ENCODE data around the gene NRCAM.

NRCAM gene

GRCh38 chr7:108193594-108194498 is 262.4 kb downstream of the NRCAM start:
- no peak for DNase-seq

GRCh38 chr7:108190891-108191290 is 265.3 kb downstream of the NRCAM start:
- no peak for DNase-seq

GRCh38 chr7:108189733-108190388 is 266.4 kb downstream of the NRCAM start:
- DNase-seq: no peak

- DNase-seq: no peak
Measured at GRCh38 chr7:108188724-108189123, 267.5 kb downstream of the NRCAM start.

GRCh38 chr7:108181073-108181985 is 274.9 kb downstream of the NRCAM start:
- DNase-seq: peak; percentile 72

- DNase-seq: peak; percentile 98
Measured at GRCh38 chr7:108178398-108178797, 277.8 kb downstream of the NRCAM start.

- no peak for DNase-seq
Measured at GRCh38 chr7:108171164-108171563, 285.1 kb downstream of the NRCAM start.

- DNase-seq: no peak
Measured at GRCh38 chr7:108170251-108170650, 286.0 kb downstream of the NRCAM start.

GRCh38 chr7:108167460-108167859 is 288.8 kb downstream of the NRCAM start:
- no peak for DNase-seq

GRCh38 chr7:108166687-108167086 is 289.5 kb downstream of the NRCAM start:
- peak; percentile 55 for DNase-seq

GRCh38 chr7:108165723-108166122 is 290.5 kb downstream of the NRCAM start:
- no peak for DNase-seq

GRCh38 chr7:108164946-108165345 is 291.3 kb downstream of the NRCAM start:
- no peak for DNase-seq

GRCh38 chr7:108164342-108164741 is 291.9 kb downstream of the NRCAM start:
- no peak for DNase-seq

GRCh38 chr7:108158776-108159175 is 297.5 kb downstream of the NRCAM start:
- no peak for DNase-seq

- no peak for DNase-seq
Measured at GRCh38 chr7:108157606-108158335, 298.5 kb downstream of the NRCAM start.

GRCh38 chr7:108156897-108157605 is 299.2 kb downstream of the NRCAM start:
- no peak for DNase-seq

- no peak for DNase-seq
Measured at GRCh38 chr7:108152198-108152597, 304.0 kb downstream of the NRCAM start.

- no peak for DNase-seq
Measured at GRCh38 chr7:108149908-108150307, 306.3 kb downstream of the NRCAM start.

GRCh38 chr7:108149119-108149518 is 307.1 kb downstream of the NRCAM start:
- DNase-seq: no peak

- DNase-seq: peak; percentile 22
Measured at GRCh38 chr7:108147031-108147563, 309.1 kb downstream of the NRCAM start.

- DNase-seq: peak; percentile 86
Measured at GRCh38 chr7:108146070-108146842, 310.0 kb downstream of the NRCAM start.
